ENCODE measurements around the gene CYP2E1.
"Not testable (repeated sequence)": the region's sequence is repeated elsewhere in the genome, so short reads cannot be mapped to it uniquely, and the experiment has no call there.

The CYP2E1 gene

GRCh38 chr10:133567609-133568286 is 40.6 kb downstream of the CYP2E1 start:
- no peak for TF ChIP-seq JUND (IDR thresholded peaks at IDR 0.05; ENCODE audit: low read depth)
- DNase-seq (ENCODE audit: low read depth in 1 of 2, low spot score in 1 of 2): no peak
- in situ Hi-C loops (cut with HindIII; ENCODE audit: low pct_unique_long_range_greater_than_20kb, low sequenced_read_pairs): no loop called here

DNA sequence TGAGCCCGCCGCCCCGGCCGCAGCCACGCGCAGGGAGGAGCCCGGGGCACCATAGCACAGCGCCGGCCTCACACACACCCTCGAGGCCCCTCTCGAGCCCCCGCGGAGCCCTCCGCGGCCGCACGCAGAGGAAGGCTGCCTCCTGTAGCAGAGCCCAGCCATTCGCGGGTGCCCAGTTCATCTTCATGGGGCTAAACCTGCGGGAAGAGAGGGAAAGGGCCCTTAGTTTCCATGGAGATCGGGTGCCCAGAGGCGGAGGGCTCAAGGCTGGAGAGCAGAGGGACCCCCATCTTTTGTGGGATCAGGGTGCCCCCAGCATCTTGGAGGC is 41.1 kb downstream of the CYP2E1 start:
- DNase-seq (ENCODE audit: low read depth in 1 of 2, low spot score in 1 of 2): no peak
- TF ChIP-seq JUND (IDR thresholded peaks at IDR 0.05; ENCODE audit: low read depth): no peak
- in situ Hi-C loops (cut with HindIII; ENCODE audit: low pct_unique_long_range_greater_than_20kb, low sequenced_read_pairs): no loop called here

DNA sequence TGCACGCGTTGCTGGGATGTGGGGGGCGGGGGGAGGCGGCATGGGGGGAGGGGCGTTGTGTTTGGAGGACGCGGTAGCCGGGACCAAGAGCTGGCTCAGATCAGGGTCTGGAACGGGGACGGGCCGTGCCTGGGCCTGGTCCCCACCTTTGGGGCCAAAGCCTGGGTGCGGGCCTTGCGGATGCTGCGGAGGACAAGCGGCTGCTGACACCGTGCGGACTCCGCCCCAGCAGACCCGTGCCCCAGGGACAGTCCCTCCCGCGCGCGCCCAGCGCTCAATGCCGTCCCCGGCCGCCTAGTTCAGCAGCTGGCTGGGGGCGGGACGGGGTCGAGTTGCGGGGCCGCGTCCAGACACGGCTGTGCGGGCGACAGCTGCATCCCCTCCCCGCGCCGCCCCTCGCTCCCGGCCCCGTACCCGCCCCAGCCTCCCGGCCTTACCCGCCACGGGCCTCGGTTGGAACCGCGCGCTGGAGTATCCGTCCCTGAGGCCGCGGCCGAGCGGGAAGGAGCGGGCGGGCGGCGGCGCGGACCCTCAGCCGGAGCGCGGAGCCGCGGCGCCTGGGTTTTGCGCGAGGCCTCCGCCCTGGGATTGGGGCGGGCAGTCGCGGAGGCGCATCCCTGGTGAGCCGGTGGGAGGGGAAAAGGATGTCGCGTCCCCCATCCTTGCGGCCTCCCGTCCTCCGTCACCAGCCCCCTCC is 41.8 kb downstream of the CYP2E1 start:
- DNase-seq (ENCODE audit: low read depth in 1 of 2, low spot score in 1 of 2); in situ Hi-C loops (cut with HindIII; ENCODE audit: low pct_unique_long_range_greater_than_20kb, low sequenced_read_pairs): not testable (repeated sequence)

GRCh38 chr10:133569801-133570200 is 42.6 kb downstream of the CYP2E1 start:
- DNase-seq (ENCODE audit: low read depth in 1 of 2, low spot score in 1 of 2); in situ Hi-C loops (cut with HindIII; ENCODE audit: low pct_unique_long_range_greater_than_20kb, low sequenced_read_pairs): not testable (repeated sequence)

DNA sequence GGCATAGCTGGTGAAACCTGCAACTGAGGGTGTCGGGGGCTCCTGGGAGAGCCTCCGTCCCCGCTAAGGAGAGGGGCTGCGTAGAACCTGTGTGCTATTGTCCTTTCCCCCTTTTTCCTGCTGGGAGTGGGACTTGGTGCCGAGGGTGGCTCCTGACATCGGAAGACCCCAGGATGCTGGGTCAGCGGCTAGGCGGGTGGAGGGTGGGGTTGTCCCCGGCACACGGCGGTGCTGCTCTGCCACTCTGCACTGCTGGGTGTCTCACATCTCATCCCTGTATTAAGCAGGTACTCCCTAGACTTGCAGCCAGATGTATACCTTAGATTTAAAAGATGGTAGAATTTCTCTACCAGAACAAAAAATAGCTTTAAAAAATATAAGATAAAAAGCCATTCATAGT is 44.9 kb downstream of the CYP2E1 start:
- in situ Hi-C loops (cut with HindIII; ENCODE audit: low pct_unique_long_range_greater_than_20kb, low sequenced_read_pairs): not testable (repeated sequence)

GRCh38 chr10:133573460-133573859 is 46.3 kb downstream of the CYP2E1 start:
- DNase-seq (ENCODE audit: low read depth in 1 of 2, low spot score in 1 of 2); in situ Hi-C loops (cut with HindIII; ENCODE audit: low pct_unique_long_range_greater_than_20kb, low sequenced_read_pairs): not testable (repeated sequence)

More for the DNA sequence above, 44.9 kb downstream of the CYP2E1 start:
- DNase-seq (ENCODE audit: low read depth in 1 of 2, low spot score in 1 of 2): not testable (repeated sequence)

GRCh38 chr10:133577037-133577436 is 49.9 kb downstream of the CYP2E1 start:
- DNase-seq (ENCODE audit: low read depth in 1 of 2, low spot score in 1 of 2); in situ Hi-C loops (cut with HindIII; ENCODE audit: low pct_unique_long_range_greater_than_20kb, low sequenced_read_pairs): not testable (repeated sequence)

Data from T47D (cell line).